B cell (primary cell): Measurements from ENCODE around the gene RIPOR2.

Source experiments
- CTCF ChIP-seq: fragments of 200-600 bp; IDR thresholded peaks from one replicate; pipeline ENCODE4 v1.8.0; 2022; ENCODE audit warnings: antibody characterized with exemption, mild to moderate bottlenecking
- EZH2 ChIP-seq: IDR thresholded peaks from 2 replicates; pipeline ENCODE4 v1.6.1; 2012; ENCODE audit warnings: borderline replicate concordance, low read depth, mild to moderate bottlenecking, moderate library complexity, low read length; ENCODE audit not compliant: insufficient read depth, poor library complexity, severe bottlenecking

- no peak for TF ChIP-seq CTCF
- no peak for TF ChIP-seq EZH2
Observed at GRCh38 chr6:24883618-24884017, 52.1 kb downstream of the RIPOR2 start.
